ENCODE measurements around the gene PPP2R3A.

DNA sequence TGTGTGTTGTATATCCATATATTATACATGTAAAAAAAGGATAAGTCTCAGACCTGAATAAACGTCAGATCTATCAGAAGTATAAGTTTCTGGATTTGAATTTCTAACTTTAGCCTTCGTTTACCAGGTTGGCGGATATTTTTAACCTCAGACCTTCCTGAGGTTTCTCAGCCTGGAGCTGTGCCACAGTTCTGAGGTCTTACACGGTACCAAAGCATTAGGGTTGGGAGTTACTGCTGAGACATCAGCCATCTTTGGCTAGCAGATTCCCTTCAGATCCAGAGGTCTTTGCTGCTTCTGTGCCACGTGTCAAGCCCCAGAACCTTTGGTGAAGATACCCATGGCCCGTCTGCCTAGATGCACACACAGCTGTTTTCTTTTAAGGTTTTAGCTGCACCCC, 84.7 kb downstream of the PPP2R3A start:
- TF ChIP-seq, protein P1, sequence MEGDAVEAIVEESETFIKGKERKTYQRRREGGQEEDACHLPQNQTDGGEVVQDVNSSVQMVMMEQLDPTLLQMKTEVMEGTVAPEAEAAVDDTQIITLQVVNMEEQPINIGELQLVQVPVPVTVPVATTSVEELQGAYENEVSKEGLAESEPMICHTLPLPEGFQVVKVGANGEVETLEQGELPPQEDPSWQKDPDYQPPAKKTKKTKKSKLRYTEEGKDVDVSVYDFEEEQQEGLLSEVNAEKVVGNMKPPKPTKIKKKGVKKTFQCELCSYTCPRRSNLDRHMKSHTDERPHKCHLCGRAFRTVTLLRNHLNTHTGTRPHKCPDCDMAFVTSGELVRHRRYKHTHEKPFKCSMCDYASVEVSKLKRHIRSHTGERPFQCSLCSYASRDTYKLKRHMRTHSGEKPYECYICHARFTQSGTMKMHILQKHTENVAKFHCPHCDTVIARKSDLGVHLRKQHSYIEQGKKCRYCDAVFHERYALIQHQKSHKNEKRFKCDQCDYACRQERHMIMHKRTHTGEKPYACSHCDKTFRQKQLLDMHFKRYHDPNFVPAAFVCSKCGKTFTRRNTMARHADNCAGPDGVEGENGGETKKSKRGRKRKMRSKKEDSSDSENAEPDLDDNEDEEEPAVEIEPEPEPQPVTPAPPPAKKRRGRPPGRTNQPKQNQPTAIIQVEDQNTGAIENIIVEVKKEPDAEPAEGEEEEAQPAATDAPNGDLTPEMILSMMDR (IDR thresholded peaks at IDR 0.05), result no peak
- no peak for TF ChIP-seq POLR2A (IDR thresholded peaks at IDR 0.05)

All from body of pancreas (tissue), 4 donors.